ENCODE results near the gene ELF2.
A peak's percentile ranks its signal among the peaks of the same experiment; 100 is the strongest.
"Not testable (repeated sequence)": the region's sequence is repeated elsewhere in the genome, so short reads cannot be mapped to it uniquely, and the experiment has no call there.

The ELF2 gene

GRCh38 chr4:139115226-139115625 is 61.8 kb downstream of the ELF2 start:
- H3K27me3 ChIP-seq (ENCODE audit: insufficient read depth, low read length) = no peaks in the 10 kb centered on the region
- no peak overlapping the region for H2AFZ ChIP-seq (ENCODE audit: low read depth, low read length)
- H3K4me3 ChIP-seq (ENCODE audit: low read length) = no peak overlapping the region
- no peaks in the 10 kb centered on the region for H3K4me1 ChIP-seq (ENCODE audit: insufficient read depth, low read length)
- no peaks in the 10 kb centered on the region for H3K9me3 ChIP-seq (ENCODE audit: low read length)
- H3K36me3 ChIP-seq (ENCODE audit: insufficient read depth, low read length) = peaks cover 37% of the 10 kb centered on the region

- H3K27me3 ChIP-seq (ENCODE audit: insufficient read depth, low read length); H3K9me3 ChIP-seq (ENCODE audit: low read length); H3K4me1 ChIP-seq (ENCODE audit: insufficient read depth, low read length); H2AFZ ChIP-seq (ENCODE audit: low read depth, low read length); H3K4me3 ChIP-seq (ENCODE audit: low read length): not testable (repeated sequence)
- H3K36me3 ChIP-seq (ENCODE audit: insufficient read depth, low read length) = peaks cover 35% of the 10 kb centered on the region
Measured at GRCh38 chr4:139114795-139115194, 62.2 kb downstream of the ELF2 start.

- H3K36me3 ChIP-seq (ENCODE audit: insufficient read depth, low read length) = peaks cover 27% of the 10 kb centered on the region
- H2AFZ ChIP-seq (ENCODE audit: low read depth, low read length) = no peak overlapping the region
- H3K27me3 ChIP-seq (ENCODE audit: insufficient read depth, low read length) = no peaks in the 10 kb centered on the region
- H3K9me3 ChIP-seq (ENCODE audit: low read length) = no peaks in the 10 kb centered on the region
- H3K4me3 ChIP-seq (ENCODE audit: low read length) = no peak overlapping the region
- H3K4me1 ChIP-seq (ENCODE audit: insufficient read depth, low read length) = no peaks in the 10 kb centered on the region
Measured at GRCh38 chr4:139112650-139113049, 64.4 kb downstream of the ELF2 start.

GRCh38 chr4:139108567-139109128 is 68.4 kb downstream of the ELF2 start:
- H3K9me3 ChIP-seq (ENCODE audit: low read length) = no peaks in the 10 kb centered on the region
- no peaks in the 10 kb centered on the region for H3K4me1 ChIP-seq (ENCODE audit: insufficient read depth, low read length)
- no peaks in the 10 kb centered on the region for H3K27me3 ChIP-seq (ENCODE audit: insufficient read depth, low read length)
- no peak overlapping the region for H3K4me3 ChIP-seq (ENCODE audit: low read length)
- no peak overlapping the region for H2AFZ ChIP-seq (ENCODE audit: low read depth, low read length)
- H3K36me3 ChIP-seq (ENCODE audit: insufficient read depth, low read length) = peaks cover 11% of the 10 kb centered on the region

- Histone ChIP-seq H2AFZ (ENCODE audit: low read depth, low read length) (no peak overlapping the region), H3K36me3 (ENCODE audit: insufficient read depth, low read length) (peaks cover 11% of the 10 kb centered on the region), H3K4me1 (ENCODE audit: insufficient read depth, low read length) (peaks cover 9% of the 10 kb centered on the region)
Measured at GRCh38 chr4:139099366-139099982, 77.5 kb downstream of the ELF2 start.

GRCh38 chr4:139092271-139092670 is 84.7 kb downstream of the ELF2 start:
- no peak overlapping the region for H2AFZ ChIP-seq (ENCODE audit: low read depth, low read length)
- H3K36me3 ChIP-seq (ENCODE audit: insufficient read depth, low read length) = peaks cover 6% of the 10 kb centered on the region
- no peak overlapping the region for H3K4me3 ChIP-seq (ENCODE audit: low read length)
- H3K4me1 ChIP-seq (ENCODE audit: insufficient read depth, low read length) = no peaks in the 10 kb centered on the region
- no peaks in the 10 kb centered on the region for H3K9me3 ChIP-seq (ENCODE audit: low read length)
- H3K27me3 ChIP-seq (ENCODE audit: insufficient read depth, low read length) = no peaks in the 10 kb centered on the region

More at GRCh38 chr4:139099366-139099982, 77.5 kb downstream of the ELF2 start:
- no peaks in the 10 kb centered on the region for H3K27me3 ChIP-seq (ENCODE audit: insufficient read depth, low read length)
- no peak overlapping the region for H3K4me3 ChIP-seq (ENCODE audit: low read length)
- no peaks in the 10 kb centered on the region for H3K9me3 ChIP-seq (ENCODE audit: low read length)

- peak overlapping the region; percentile 64 for H3K4me3 ChIP-seq (ENCODE audit: low read length)
- H3K4me1 ChIP-seq (ENCODE audit: insufficient read depth, low read length) = peaks cover 23% of the 10 kb centered on the region
- no peaks in the 10 kb centered on the region for H3K27me3 ChIP-seq (ENCODE audit: insufficient read depth, low read length)
- no peaks in the 10 kb centered on the region for H3K9me3 ChIP-seq (ENCODE audit: low read length)
- H3K36me3 ChIP-seq (ENCODE audit: insufficient read depth, low read length) = no peaks in the 10 kb centered on the region
- H2AFZ ChIP-seq (ENCODE audit: low read depth, low read length) = peak overlapping the region; percentile 74
Measured at GRCh38 chr4:139085141-139085540, 91.9 kb downstream of the ELF2 start.

GRCh38 chr4:139084804-139085093 is 92.3 kb downstream of the ELF2 start:
- H3K36me3 ChIP-seq (ENCODE audit: insufficient read depth, low read length) = no peaks in the 10 kb centered on the region
- peak overlapping the region; percentile 64 for H3K4me3 ChIP-seq (ENCODE audit: low read length)
- H2AFZ ChIP-seq (ENCODE audit: low read depth, low read length) = peak overlapping the region; percentile 74
- H3K4me1 ChIP-seq (ENCODE audit: insufficient read depth, low read length) = peaks cover 23% of the 10 kb centered on the region
- no peaks in the 10 kb centered on the region for H3K27me3 ChIP-seq (ENCODE audit: insufficient read depth, low read length)
- H3K9me3 ChIP-seq (ENCODE audit: low read length) = no peaks in the 10 kb centered on the region

GRCh38 chr4:139083956-139084803 is 92.8 kb downstream of the ELF2 start:
- Histone ChIP-seq H3K9me3 (ENCODE audit: low read length) (no peaks in the 10 kb centered on the region), H3K27me3 (ENCODE audit: insufficient read depth, low read length) (no peaks in the 10 kb centered on the region)

GRCh38 chr4:139083607-139083955 is 93.4 kb downstream of the ELF2 start:
- Histone ChIP-seq H3K36me3 (ENCODE audit: insufficient read depth, low read length) (no peaks in the 10 kb centered on the region), H3K9me3 (ENCODE audit: low read length) (no peaks in the 10 kb centered on the region), H2AFZ (ENCODE audit: low read depth, low read length) (peak overlapping the region; percentile 27), H3K27me3 (ENCODE audit: insufficient read depth, low read length) (no peaks in the 10 kb centered on the region), H3K4me1 (ENCODE audit: insufficient read depth, low read length) (peaks cover 23% of the 10 kb centered on the region), H3K4me3 (ENCODE audit: low read length) (peak overlapping the region; percentile 64)

More at GRCh38 chr4:139083956-139084803, 92.8 kb downstream of the ELF2 start:
- Histone ChIP-seq H3K36me3 (ENCODE audit: insufficient read depth, low read length) (no peaks in the 10 kb centered on the region), H3K4me1 (ENCODE audit: insufficient read depth, low read length) (peaks cover 23% of the 10 kb centered on the region), H3K4me3 (ENCODE audit: low read length) (peak overlapping the region; percentile 64), H2AFZ (ENCODE audit: low read depth, low read length) (peak overlapping the region; percentile 74)

GRCh38 chr4:139082750-139083606 is 94.0 kb downstream of the ELF2 start:
- peaks cover 23% of the 10 kb centered on the region for H3K4me1 ChIP-seq (ENCODE audit: insufficient read depth, low read length)
- no peaks in the 10 kb centered on the region for H3K36me3 ChIP-seq (ENCODE audit: insufficient read depth, low read length)
- H3K9me3 ChIP-seq (ENCODE audit: low read length) = no peaks in the 10 kb centered on the region
- H2AFZ ChIP-seq (ENCODE audit: low read depth, low read length) = peak overlapping the region; percentile 27
- peak overlapping the region; percentile 64 for H3K4me3 ChIP-seq (ENCODE audit: low read length)
- H3K27me3 ChIP-seq (ENCODE audit: insufficient read depth, low read length) = no peaks in the 10 kb centered on the region

- H3K27me3 ChIP-seq (ENCODE audit: insufficient read depth, low read length) = no peaks in the 10 kb centered on the region
- H3K4me1 ChIP-seq (ENCODE audit: insufficient read depth, low read length) = peaks cover 11% of the 10 kb centered on the region
- H3K4me3 ChIP-seq (ENCODE audit: low read length) = no peak overlapping the region
- no peaks in the 10 kb centered on the region for H3K9me3 ChIP-seq (ENCODE audit: low read length)
- H3K36me3 ChIP-seq (ENCODE audit: insufficient read depth, low read length) = no peaks in the 10 kb centered on the region
- no peak overlapping the region for H2AFZ ChIP-seq (ENCODE audit: low read depth, low read length)
Measured at GRCh38 chr4:139078926-139079325, 98.1 kb downstream of the ELF2 start.
